ENCODE results near the gene ANO7. TPM values are rescaled to one million over a fixed set of nuclear protein-coding genes. Genes with fewer than 3 reads are reported as not detected.

ANO7 gene
- total and polyA plus RNA-seq, 2 of the 8 experiments (the other 6 are each of a cell fraction or from before 2014, with no cell fraction given), result 3.2 to 6.9 TPM

DNA sequence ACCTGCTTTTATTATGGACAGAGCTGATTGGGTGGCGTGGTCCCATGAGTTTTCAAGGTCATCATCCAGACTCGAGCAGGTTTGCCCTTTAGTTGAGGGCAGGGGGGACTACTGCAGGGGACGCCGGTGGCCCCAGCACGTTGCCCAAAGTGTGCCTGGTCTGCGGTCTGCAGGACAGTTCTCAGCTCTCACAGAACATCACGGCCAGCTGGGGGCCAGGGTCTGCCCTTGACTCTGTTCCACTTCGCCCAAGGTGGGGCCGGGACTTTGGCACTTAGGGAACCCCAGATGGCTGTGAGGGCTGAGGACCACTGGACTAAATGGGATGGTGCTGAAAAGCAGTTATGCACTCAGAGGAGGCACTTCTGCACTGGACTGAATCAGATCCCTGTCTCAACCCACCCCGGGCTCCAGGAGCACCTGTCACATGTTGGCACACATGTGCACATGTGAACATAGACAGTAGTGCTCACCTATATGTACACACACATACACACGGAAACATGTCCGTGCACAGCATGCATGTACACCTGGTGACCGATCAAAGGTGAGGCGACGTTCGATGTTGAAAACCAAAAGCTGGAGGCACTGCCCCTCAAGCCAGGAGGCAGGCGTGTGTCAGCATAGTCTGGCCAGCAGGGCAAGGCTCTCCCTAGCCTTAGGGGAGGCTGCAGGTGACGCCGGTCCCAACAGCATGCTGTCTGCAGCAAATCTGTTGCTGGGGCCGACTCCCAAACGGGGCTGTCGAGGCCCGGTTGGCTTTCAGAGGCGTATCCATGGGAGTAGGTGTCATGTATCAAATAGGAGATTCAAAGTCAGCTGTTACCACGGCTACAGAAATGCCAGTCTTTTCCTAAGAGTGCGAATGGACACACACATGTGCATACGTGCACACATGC, 10.2 kb downstream of the ANO7 start (continued):
- TF ChIP-seq YY1 (IDR thresholded peaks at IDR 0.05; ENCODE audit: low read depth, low read length), result no peak
- TF ChIP-seq SP2 (IDR thresholded peaks at IDR 0.05; ENCODE audit: low read length), result no peak
